ENCODE data around the gene FXYD3. TPM values are rescaled to one million over a fixed set of nuclear protein-coding genes. Genes with fewer than 3 reads are reported as not detected.

The FXYD3 gene
- total and polyA plus RNA-seq, 4 donors, result 130 to 467 (median 160) TPM

DNA sequence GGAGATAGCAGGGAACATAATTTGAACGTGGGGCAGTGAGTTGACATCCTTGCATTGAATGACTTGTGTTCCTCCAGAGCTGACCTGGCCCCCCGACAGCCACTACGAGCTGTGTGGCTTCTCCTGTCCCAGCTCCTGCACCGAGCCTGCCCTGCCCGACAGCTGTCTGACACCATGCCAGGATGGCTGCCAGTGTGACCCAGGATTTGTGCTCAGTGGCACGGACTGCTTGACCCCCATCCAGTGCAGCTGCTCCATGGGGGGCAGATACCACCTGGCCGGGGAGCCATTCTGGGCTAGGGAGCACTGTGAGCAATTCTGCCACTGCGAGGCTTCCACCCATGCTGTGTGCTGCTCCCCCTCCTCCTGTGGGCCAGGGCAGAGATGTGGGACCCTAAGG lies 29.2 kb upstream of the FXYD3 start:
- peaks cover 0 to 3% (median 0%) of the 10 kb centered on the region in 3 donors for H3K27me3 ChIP-seq (ENCODE audit: control insufficient read depth in 3 of 3, insufficient read depth in 3 of 3, low read length in 2 of 3)
- TF ChIP-seq, protein P1, sequence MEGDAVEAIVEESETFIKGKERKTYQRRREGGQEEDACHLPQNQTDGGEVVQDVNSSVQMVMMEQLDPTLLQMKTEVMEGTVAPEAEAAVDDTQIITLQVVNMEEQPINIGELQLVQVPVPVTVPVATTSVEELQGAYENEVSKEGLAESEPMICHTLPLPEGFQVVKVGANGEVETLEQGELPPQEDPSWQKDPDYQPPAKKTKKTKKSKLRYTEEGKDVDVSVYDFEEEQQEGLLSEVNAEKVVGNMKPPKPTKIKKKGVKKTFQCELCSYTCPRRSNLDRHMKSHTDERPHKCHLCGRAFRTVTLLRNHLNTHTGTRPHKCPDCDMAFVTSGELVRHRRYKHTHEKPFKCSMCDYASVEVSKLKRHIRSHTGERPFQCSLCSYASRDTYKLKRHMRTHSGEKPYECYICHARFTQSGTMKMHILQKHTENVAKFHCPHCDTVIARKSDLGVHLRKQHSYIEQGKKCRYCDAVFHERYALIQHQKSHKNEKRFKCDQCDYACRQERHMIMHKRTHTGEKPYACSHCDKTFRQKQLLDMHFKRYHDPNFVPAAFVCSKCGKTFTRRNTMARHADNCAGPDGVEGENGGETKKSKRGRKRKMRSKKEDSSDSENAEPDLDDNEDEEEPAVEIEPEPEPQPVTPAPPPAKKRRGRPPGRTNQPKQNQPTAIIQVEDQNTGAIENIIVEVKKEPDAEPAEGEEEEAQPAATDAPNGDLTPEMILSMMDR (IDR thresholded peaks at IDR 0.05; ENCODE audit: control extremely low read depth, extremely low read depth), result no peak
- no peaks in the 10 kb centered on the region for H3K36me3 ChIP-seq (ENCODE audit: control insufficient read depth in 4 of 4, insufficient read depth in 4 of 4, low read length in 4 of 4)
- H3K4me3 ChIP-seq, result no peak overlapping the region
- DNase-seq (no peak), ATAC-seq (ENCODE audit: insufficient read depth, low FRiP score) (no peak)
- 83 to 86% methylated on average over 8 of the region's 8 CpGs for WGBS, 2 donors
- H3K27ac ChIP-seq (ENCODE audit: low read depth in 1 of 2, low read length in 1 of 2), result no peak overlapping the region
- H3K9ac ChIP-seq (ENCODE audit: insufficient read depth in 1 of 2, low read length in 2 of 2), result no peak overlapping the region
- no peaks in the 10 kb centered on the region for H3K9me3 ChIP-seq (ENCODE audit: control insufficient read depth in 4 of 4, insufficient read depth in 3 of 4, low read length in 3 of 4)
- peaks cover 0 to 4% (median 0%) of the 10 kb centered on the region in 5 donors for H3K4me1 ChIP-seq (ENCODE audit: control insufficient read depth in 5 of 5, insufficient read depth in 5 of 5, low read length in 5 of 5)

DNA sequence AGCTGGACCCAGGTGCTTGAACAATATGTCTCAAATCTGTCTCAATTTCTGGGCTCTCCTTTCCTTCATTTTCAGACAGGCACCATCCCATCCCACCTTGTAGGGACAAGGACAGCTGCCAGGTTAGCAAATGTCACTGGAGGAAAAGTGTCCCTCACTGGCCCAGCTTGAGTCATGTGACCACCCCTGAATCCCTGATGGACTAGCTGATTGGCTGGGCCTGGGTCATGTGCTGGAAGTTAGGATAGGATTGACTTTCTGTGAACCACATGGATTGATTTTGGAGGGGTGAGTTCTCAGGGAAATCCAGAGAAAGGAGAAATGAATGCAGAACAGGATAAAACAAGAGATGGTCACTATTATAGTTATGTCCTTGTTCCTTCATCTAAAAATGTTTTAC lies 28.2 kb upstream of the FXYD3 start:
- DNase-seq, result no peak
- no peaks in the 10 kb centered on the region for H3K9me3 ChIP-seq (ENCODE audit: control insufficient read depth in 4 of 4, insufficient read depth in 3 of 4, low read length in 3 of 4)
- peaks cover 0 to 3% (median 0%) of the 10 kb centered on the region in 3 donors for H3K27me3 ChIP-seq (ENCODE audit: control insufficient read depth in 3 of 3, insufficient read depth in 3 of 3, low read length in 2 of 3)
- no peak for ATAC-seq (ENCODE audit: insufficient read depth, low FRiP score)
- H3K27ac ChIP-seq (ENCODE audit: low read depth in 1 of 2, low read length in 1 of 2), result no peak overlapping the region
- H3K4me3 ChIP-seq, result no peak overlapping the region
- no peak overlapping the region for H3K9ac ChIP-seq (ENCODE audit: insufficient read depth in 1 of 2, low read length in 2 of 2)
- H3K36me3 ChIP-seq (ENCODE audit: control insufficient read depth in 4 of 4, insufficient read depth in 4 of 4, low read length in 4 of 4), result no peaks in the 10 kb centered on the region
- H3K4me1 ChIP-seq (ENCODE audit: control insufficient read depth in 5 of 5, insufficient read depth in 5 of 5, low read length in 5 of 5), result peaks cover 0 to 4% (median 0%) of the 10 kb centered on the region in 5 donors
- TF ChIP-seq, protein P1 (IDR thresholded peaks at IDR 0.05; ENCODE audit: control extremely low read depth, extremely low read depth), result no peak

DNA sequence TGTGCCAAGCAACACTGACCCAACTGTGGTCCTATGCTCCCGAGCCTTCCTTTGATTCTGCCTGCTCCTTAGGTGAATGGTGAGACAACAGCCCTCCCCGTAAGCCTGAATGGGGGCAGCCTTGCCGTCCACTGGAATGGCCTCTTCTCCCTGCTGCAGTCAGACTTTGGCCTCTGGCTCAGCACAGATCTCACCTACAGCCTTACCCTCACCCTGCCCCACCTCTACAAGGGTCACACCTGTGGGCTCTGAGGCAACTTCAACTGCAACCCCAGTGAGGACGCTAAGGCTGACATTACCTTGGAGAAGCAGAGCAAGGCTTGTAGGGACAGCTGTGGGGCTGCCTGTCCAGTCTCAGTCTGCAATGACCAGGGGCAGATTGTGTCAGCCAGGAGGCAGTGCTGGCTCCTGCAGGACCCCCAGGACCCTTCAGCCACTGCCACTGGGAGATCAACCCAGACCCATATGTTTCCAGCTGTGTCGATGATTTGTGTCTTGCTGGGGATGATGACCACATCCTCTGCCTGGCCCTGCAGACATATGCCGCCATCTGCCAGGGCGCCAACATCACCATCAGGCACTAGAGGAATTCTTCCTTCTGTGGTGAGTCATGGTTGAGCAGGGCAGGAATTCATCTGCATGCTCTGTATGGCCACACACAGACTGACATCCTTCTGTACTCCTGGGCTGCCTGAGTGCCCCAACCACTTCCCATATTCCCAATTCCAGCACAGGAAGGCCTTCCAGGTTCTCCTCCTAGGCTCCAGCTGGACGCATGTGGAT lies 27.3 kb upstream of the FXYD3 start:
- Histone ChIP-seq H3K27ac (ENCODE audit: low read depth in 1 of 2, low read length in 1 of 2) (no peak overlapping the region), H3K4me1 (ENCODE audit: control insufficient read depth in 5 of 5, insufficient read depth in 5 of 5, low read length in 5 of 5) (peaks cover 0 to 4% (median 0%) of the 10 kb centered on the region in 5 donors), H3K9ac (ENCODE audit: insufficient read depth in 1 of 2, low read length in 2 of 2) (no peak overlapping the region), H3K4me3 (no peak overlapping the region), H3K27me3 (ENCODE audit: control insufficient read depth in 3 of 3, insufficient read depth in 3 of 3, low read length in 2 of 3) (peaks cover 0 to 3% (median 0%) of the 10 kb centered on the region in 3 donors), H3K36me3 (ENCODE audit: control insufficient read depth in 4 of 4, insufficient read depth in 4 of 4, low read length in 4 of 4) (no peaks in the 10 kb centered on the region), H3K9me3 (ENCODE audit: control insufficient read depth in 4 of 4, insufficient read depth in 3 of 4, low read length in 3 of 4) (no peaks in the 10 kb centered on the region)
- ATAC-seq (ENCODE audit: insufficient read depth, low FRiP score) (no peak), DNase-seq (no peak)
- 75 to 77% methylated on average over 8 of the region's 8 CpGs for WGBS, 2 donors
- TF ChIP-seq, protein P1 (IDR thresholded peaks at IDR 0.05; ENCODE audit: control extremely low read depth, extremely low read depth), result no peak
